Measurements from ENCODE around the gene GABRA5.

Gene GABRA5

GRCh38 chr15:26945046-26945445, 78.2 kb downstream of the GABRA5 start:
- Histone ChIP-seq H3K4me1 (ENCODE audit: control insufficient read depth, insufficient read depth, low read length) (no peaks in the 10 kb centered on the region), H3K9ac (ENCODE audit: low read length in 2 of 2) (no peak overlapping the region), H3K9me3 (ENCODE audit: control insufficient read depth in 2 of 2, low read length in 2 of 2) (no peaks in the 10 kb centered on the region), H3K27me3 (ENCODE audit: control insufficient read depth in 1 of 2, insufficient read depth in 2 of 2, low read length in 2 of 2) (no peaks in the 10 kb centered on the region), H3K36me3 (ENCODE audit: control insufficient read depth in 2 of 2, insufficient read depth in 2 of 2, low read length in 2 of 2) (no peaks in the 10 kb centered on the region), H3K4me3 (ENCODE audit: low read length in 2 of 2) (no peak overlapping the region), H3K27ac (ENCODE audit: low read length) (no peak overlapping the region)

- Histone ChIP-seq H3K4me3 (ENCODE audit: low read length in 2 of 2) (no peak overlapping the region), H3K27me3 (ENCODE audit: control insufficient read depth in 1 of 2, insufficient read depth in 2 of 2, low read length in 2 of 2) (no peaks in the 10 kb centered on the region), H3K4me1 (ENCODE audit: control insufficient read depth, insufficient read depth, low read length) (no peaks in the 10 kb centered on the region), H3K9me3 (ENCODE audit: control insufficient read depth in 2 of 2, low read length in 2 of 2) (peaks cover 3 to 7% of the 10 kb centered on the region in 2 donors), H3K36me3 (ENCODE audit: control insufficient read depth in 2 of 2, insufficient read depth in 2 of 2, low read length in 2 of 2) (no peaks in the 10 kb centered on the region), H3K27ac (ENCODE audit: low read length) (no peak overlapping the region), H3K9ac (ENCODE audit: low read length in 2 of 2) (no peak overlapping the region)
These were observed 83.1 kb downstream of the GABRA5 start for GRCh38 chr15:26950001-26950400.

GRCh38 chr15:26954403-26954802, 87.5 kb downstream of the GABRA5 start:
- H3K9ac ChIP-seq (ENCODE audit: low read length in 2 of 2): no peak overlapping the region
- H3K27ac ChIP-seq (ENCODE audit: low read length): no peak overlapping the region
- no peak overlapping the region for H3K4me3 ChIP-seq (ENCODE audit: low read length in 2 of 2)
- H3K27me3 ChIP-seq (ENCODE audit: control insufficient read depth in 1 of 2, insufficient read depth in 2 of 2, low read length in 2 of 2): no peaks in the 10 kb centered on the region
- no peaks in the 10 kb centered on the region for H3K4me1 ChIP-seq (ENCODE audit: control insufficient read depth, insufficient read depth, low read length)
- no peaks in the 10 kb centered on the region for H3K36me3 ChIP-seq (ENCODE audit: control insufficient read depth in 2 of 2, insufficient read depth in 2 of 2, low read length in 2 of 2)
- peaks cover 3 to 7% of the 10 kb centered on the region in 2 donors for H3K9me3 ChIP-seq (ENCODE audit: control insufficient read depth in 2 of 2, low read length in 2 of 2)

GRCh38 chr15:26967719-26968269, 100.9 kb downstream of the GABRA5 start:
- Histone ChIP-seq H3K27me3 (ENCODE audit: control insufficient read depth in 1 of 2, insufficient read depth in 2 of 2, low read length in 2 of 2) (peaks cover 2 to 13% of the 10 kb centered on the region in 2 donors), H3K9me3 (ENCODE audit: control insufficient read depth in 2 of 2, low read length in 2 of 2) (peaks cover 0 to 2% of the 10 kb centered on the region in 2 donors), H3K9ac (ENCODE audit: low read length in 2 of 2) (no peak overlapping the region), H3K4me1 (ENCODE audit: control insufficient read depth, insufficient read depth, low read length) (no peaks in the 10 kb centered on the region), H3K4me3 (ENCODE audit: low read length in 2 of 2) (no peak overlapping the region), H3K27ac (ENCODE audit: low read length) (no peak overlapping the region), H3K36me3 (ENCODE audit: control insufficient read depth in 2 of 2, insufficient read depth in 2 of 2, low read length in 2 of 2) (no peaks in the 10 kb centered on the region)

- Histone ChIP-seq H3K27ac (ENCODE audit: low read length) (no peak overlapping the region), H3K27me3 (ENCODE audit: control insufficient read depth in 1 of 2, insufficient read depth in 2 of 2, low read length in 2 of 2) (peaks cover 2 to 13% of the 10 kb centered on the region in 2 donors), H3K36me3 (ENCODE audit: control insufficient read depth in 2 of 2, insufficient read depth in 2 of 2, low read length in 2 of 2) (no peaks in the 10 kb centered on the region), H3K4me1 (ENCODE audit: control insufficient read depth, insufficient read depth, low read length) (no peaks in the 10 kb centered on the region), H3K9ac (ENCODE audit: low read length in 2 of 2) (no peak overlapping the region), H3K9me3 (ENCODE audit: control insufficient read depth in 2 of 2, low read length in 2 of 2) (peaks cover 0 to 2% of the 10 kb centered on the region in 2 donors), H3K4me3 (ENCODE audit: low read length in 2 of 2) (no peak overlapping the region)
These were observed 101.9 kb downstream of the GABRA5 start for GRCh38 chr15:26968806-26969205.

- Histone ChIP-seq H3K9ac (ENCODE audit: low read length in 2 of 2) (no peak within 1 kb of the TSS), H3K4me3 (ENCODE audit: low read length in 2 of 2) (no peak within 1 kb of the TSS), H3K36me3 (ENCODE audit: control insufficient read depth in 2 of 2, insufficient read depth in 2 of 2, low read length in 2 of 2) (no peaks in the 10 kb centered on the region)
These were observed 103.9 kb downstream of the GABRA5 start, which contains the start of gene GABRG3 for GRCh38 chr15:26970712-26971210. Gene GABRG3, plus strand, starts transcription at chr15:26971181.

GRCh38 chr15:26971271-26972018, 104.6 kb downstream of the GABRA5 start:
- Histone ChIP-seq H3K36me3 (ENCODE audit: control insufficient read depth in 2 of 2, insufficient read depth in 2 of 2, low read length in 2 of 2) (no peaks in the 10 kb centered on the region), H3K4me3 (ENCODE audit: low read length in 2 of 2) (no peak overlapping the region), H3K27ac (ENCODE audit: low read length) (no peak overlapping the region)

More at GRCh38 chr15:26970712-26971210, 103.9 kb downstream of the GABRA5 start, which contains the start of gene GABRG3:
- peaks cover 2 to 13% of the 10 kb centered on the region in 2 donors for H3K27me3 ChIP-seq (ENCODE audit: control insufficient read depth in 1 of 2, insufficient read depth in 2 of 2, low read length in 2 of 2)
- no peak within 1 kb of the TSS for H3K27ac ChIP-seq (ENCODE audit: low read length)
- no peaks in the 10 kb centered on the region for H3K4me1 ChIP-seq (ENCODE audit: control insufficient read depth, insufficient read depth, low read length)
- H3K9me3 ChIP-seq (ENCODE audit: control insufficient read depth in 2 of 2, low read length in 2 of 2): peaks cover 0 to 2% of the 10 kb centered on the region in 2 donors

GRCh38 chr15:26972636-26973035, 105.8 kb downstream of the GABRA5 start:
- H3K36me3 ChIP-seq (ENCODE audit: control insufficient read depth in 2 of 2, insufficient read depth in 2 of 2, low read length in 2 of 2): no peaks in the 10 kb centered on the region
- peaks cover 2 to 13% of the 10 kb centered on the region in 2 donors for H3K27me3 ChIP-seq (ENCODE audit: control insufficient read depth in 1 of 2, insufficient read depth in 2 of 2, low read length in 2 of 2)
- H3K4me1 ChIP-seq (ENCODE audit: control insufficient read depth, insufficient read depth, low read length): no peaks in the 10 kb centered on the region
- no peak overlapping the region for H3K9ac ChIP-seq (ENCODE audit: low read length in 2 of 2)
- H3K27ac ChIP-seq (ENCODE audit: low read length): no peak overlapping the region
- no peak overlapping the region for H3K4me3 ChIP-seq (ENCODE audit: low read length in 2 of 2)
- H3K9me3 ChIP-seq (ENCODE audit: control insufficient read depth in 2 of 2, low read length in 2 of 2): peaks cover 0 to 2% of the 10 kb centered on the region in 2 donors

More at GRCh38 chr15:26971271-26972018, 104.6 kb downstream of the GABRA5 start:
- Histone ChIP-seq H3K27me3 (ENCODE audit: control insufficient read depth in 1 of 2, insufficient read depth in 2 of 2, low read length in 2 of 2) (peaks cover 2 to 13% of the 10 kb centered on the region in 2 donors), H3K9ac (ENCODE audit: low read length in 2 of 2) (no peak overlapping the region), H3K4me1 (ENCODE audit: control insufficient read depth, insufficient read depth, low read length) (no peaks in the 10 kb centered on the region), H3K9me3 (ENCODE audit: control insufficient read depth in 2 of 2, low read length in 2 of 2) (peaks cover 0 to 2% of the 10 kb centered on the region in 2 donors)

GRCh38 chr15:26974120-26974780, 107.4 kb downstream of the GABRA5 start:
- H3K4me1 ChIP-seq (ENCODE audit: control insufficient read depth, insufficient read depth, low read length): no peaks in the 10 kb centered on the region
- H3K9me3 ChIP-seq (ENCODE audit: control insufficient read depth in 2 of 2, low read length in 2 of 2): no peaks in the 10 kb centered on the region
- no peaks in the 10 kb centered on the region for H3K36me3 ChIP-seq (ENCODE audit: control insufficient read depth in 2 of 2, insufficient read depth in 2 of 2, low read length in 2 of 2)
- H3K27ac ChIP-seq (ENCODE audit: low read length): no peak overlapping the region
- H3K4me3 ChIP-seq (ENCODE audit: low read length in 2 of 2): no peak overlapping the region
- H3K27me3 ChIP-seq (ENCODE audit: control insufficient read depth in 1 of 2, insufficient read depth in 2 of 2, low read length in 2 of 2): peaks cover 2 to 8% of the 10 kb centered on the region in 2 donors
- no peak overlapping the region for H3K9ac ChIP-seq (ENCODE audit: low read length in 2 of 2)

GRCh38 chr15:26981492-26981891, 114.6 kb downstream of the GABRA5 start:
- H3K27me3 ChIP-seq (ENCODE audit: control insufficient read depth in 1 of 2, insufficient read depth in 2 of 2, low read length in 2 of 2): no peaks in the 10 kb centered on the region
- no peak overlapping the region for H3K9ac ChIP-seq (ENCODE audit: low read length in 2 of 2)
- no peaks in the 10 kb centered on the region for H3K36me3 ChIP-seq (ENCODE audit: control insufficient read depth in 2 of 2, insufficient read depth in 2 of 2, low read length in 2 of 2)
- no peak overlapping the region for H3K27ac ChIP-seq (ENCODE audit: low read length)
- H3K4me3 ChIP-seq (ENCODE audit: low read length in 2 of 2): no peak overlapping the region
- H3K4me1 ChIP-seq (ENCODE audit: control insufficient read depth, insufficient read depth, low read length): no peaks in the 10 kb centered on the region
- peaks cover 0 to 2% of the 10 kb centered on the region in 2 donors for H3K9me3 ChIP-seq (ENCODE audit: control insufficient read depth in 2 of 2, low read length in 2 of 2)
